Kidney (tissue), 22 donors: Measurements from ENCODE around the gene ANKRD65. TPM values are rescaled to one million over a fixed set of nuclear protein-coding genes. Genes with fewer than 3 reads are reported as not detected.
"Not testable (repeated sequence)": the region's sequence is repeated elsewhere in the genome, so short reads cannot be mapped to it uniquely, and the experiment has no call there.

Source experiments
- DNase-seq, 5 donors: peaks; one replicate each; pipeline ENCODE4 v3.0.0-alpha.2; 2013 to 2020
- FAIRE-seq: peaks from 2 replicates; lab custom pipeline; 2012; peaks lifted over from hg19 to GRCh38; lab: Jason Lieb, UNC
- H3K27ac ChIP-seq, 2 donors: one replicate each; pipeline ENCODE4 v1.7.0; 2013; ENCODE audit warnings: low read depth in 2 of 2, low read length in 2 of 2, inconsistent platforms in 1 of 2
- H3K27me3 ChIP-seq: one replicate; pipeline ENCODE4 v1.7.1; 2013; ENCODE audit warnings: low read length, inconsistent platforms; ENCODE audit not compliant: control insufficient read depth, insufficient read depth
- H3K36me3 ChIP-seq, 3 donors: one replicate each; pipeline versions ENCODE4 v1.7.0 to v1.7.1; 2013; ENCODE audit warnings: low read length in 3 of 3, control low read depth in 1 of 3, inconsistent platforms in 1 of 3; ENCODE audit not compliant: insufficient read depth in 3 of 3, control insufficient read depth in 2 of 3
- H3K4me1 ChIP-seq, 3 donors: one replicate each; pipeline versions ENCODE4 v1.7.0 to v1.7.1; 2013; ENCODE audit warnings: low read length in 3 of 3, inconsistent platforms in 1 of 3, low read depth in 1 of 3; ENCODE audit not compliant: control insufficient read depth in 2 of 3, insufficient read depth in 2 of 3
- H3K4me3 ChIP-seq, 3 donors: one replicate each; pipeline versions ENCODE4 v1.7.0 to v1.8.1; 2013; ENCODE audit warnings: low read length in 3 of 3, control low read depth in 1 of 3, inconsistent platforms in 1 of 3
- H3K9ac ChIP-seq, 3 donors: one replicate each; pipeline versions ENCODE4 v1.7.0 to v1.7.1; 2013; ENCODE audit warnings: low read length in 3 of 3, control low read depth in 1 of 3, inconsistent platforms in 1 of 3
- H3K9me3 ChIP-seq, 3 donors: one replicate each; pipeline versions ENCODE4 v1.7.0 to v1.7.1; 2013; ENCODE audit warnings: low read length in 3 of 3, control low read depth in 1 of 3, inconsistent platforms in 1 of 3; ENCODE audit not compliant: control insufficient read depth in 2 of 3, insufficient read depth in 1 of 3
- CTCF ChIP-seq: IDR thresholded peaks from 3 replicates; pipeline ENCODE4 v1.5.1; 2012; ENCODE audit warnings: mild to moderate bottlenecking, moderate library complexity, borderline replicate concordance; ENCODE audit not compliant: insufficient read depth; ENCODE audit errors: extremely low read depth
- intact Hi-C: fragments of 100-400 bp; cut with DNase I; formaldehyde crosslinking; loops from one replicate; pipeline ENCODE4 v1.11.1; 2022
- long read RNA-seq, 10 donors: library from polyadenylated mRNA in 1 of 10; unstranded in 1 of 10; transcript quantifications; one replicate each; pipeline ENCODE4 v2.0.0 and lab custom pipeline, GENCODE V29; 2021 to 2026
- polyA plus RNA-seq: library from polyadenylated mRNA; stranded (reverse); fragments of 350-450 nt; fragmentation: Illumina TruSeq; extraction: RNeasy Lipid Tissue Mini Kit (QIAGEN cat#74804); gene quantifications from one replicate; pipeline ENCODE4 v1.2.3, GENCODE V29; 2014; ENCODE audit warnings: low read depth, low replicate concordance; ENCODE audit not compliant: insufficient read depth
- total RNA-seq: library from RNA; stranded (reverse); fragmentation: NEBNext Ultra II Directional; extraction: Animal tissue kit (Norgen Biotek cat#: 25700); gene quantifications from one replicate; pipeline ENCODE4 v1.2.1, GENCODE V29; 2021
- donor health status: control.
- donor health status: control.
- donor health status: control.
- donor health status: control.
- donor health status: control.
- donor health status: DM: yes; HTN: yes; CAD: no.
- donor health status: Normal renal cell carcinoma (clear cell type).

Gene ANKRD65
- 5.2 TPM for total RNA-seq
- 7.1 TPM for polyA plus RNA-seq
- long read RNA-seq, donor 1, partial matches to known transcripts, result 0 of 1 reads
- long read RNA-seq, donor 1, other reads (novel, unspliced or antisense), result 0 of 1 reads
- long read RNA-seq, donor 2, partial matches to known transcripts, result 5 of 7 reads
- long read RNA-seq, donor 2, other reads (novel, unspliced or antisense), result 0 of 7 reads
- long read RNA-seq, donor 3, partial matches to known transcripts, result 7 of 10 reads
- long read RNA-seq, donor 3, other reads (novel, unspliced or antisense), result 0 of 10 reads
- long read RNA-seq, donor 4, partial matches to known transcripts, result 0 of 6 reads
- long read RNA-seq, donor 4, other reads (novel, unspliced or antisense), result 0 of 6 reads
- long read RNA-seq, donor 5, result 0 reads
- long read RNA-seq, donor 6, result 0 reads
- long read RNA-seq, donor 7, partial matches to known transcripts, result 14 of 17 reads
- long read RNA-seq, donor 7, other reads (novel, unspliced or antisense), result 3 of 17 reads
- long read RNA-seq, donor 8, partial matches to known transcripts, result 0 of 2 reads
- long read RNA-seq, donor 8, other reads (novel, unspliced or antisense), result 0 of 2 reads
- long read RNA-seq, donor 9, partial matches to known transcripts, result 0 of 1 reads
- long read RNA-seq, donor 9, other reads (novel, unspliced or antisense), result 0 of 1 reads
- long read RNA-seq, donor 10, partial matches to known transcripts, result 0 of 2 reads
- long read RNA-seq, donor 10, other reads (novel, unspliced or antisense), result 0 of 2 reads

- no peak for FAIRE-seq
- no peaks in the 10 kb centered on the region for H3K36me3 ChIP-seq
- peaks cover 0 to 6% (median 0%) of the 10 kb centered on the region in 3 donors for H3K4me1 ChIP-seq
- no peaks in the 10 kb centered on the region for H3K9me3 ChIP-seq
- TF ChIP-seq CTCF, result no peak
- intact Hi-C loops, result no loop called here
- no peaks in the 10 kb centered on the region for H3K27me3 ChIP-seq
- H3K9ac ChIP-seq, result no peak within 1 kb of the TSS
- H3K4me3 ChIP-seq, result no peak within 1 kb of the TSS
- H3K27ac ChIP-seq, result no peak within 1 kb of the TSS
- DNase-seq, result peak in 2 of 5 donors; percentile 60
These were observed at the start of gene ANKRD65 for GRCh38 chr1:1421147-1421906. ANKRD65 (minus strand) TSS chr1:1421276; CDS start chr1:1421005, 271 bp downstream.

GRCh38 chr1:1468196-1468985, 47.3 kb upstream of the ANKRD65 start:
- H3K36me3 ChIP-seq, FAIRE-seq, DNase-seq, H3K4me3 ChIP-seq, intact Hi-C loops, H3K27ac ChIP-seq, H3K9ac ChIP-seq, H3K4me1 ChIP-seq, H3K9me3 ChIP-seq, H3K27me3 ChIP-seq: not testable (repeated sequence)

- H3K27ac ChIP-seq, result no peak overlapping the region
- H3K9ac ChIP-seq, result no peak overlapping the region
- no peaks in the 10 kb centered on the region for H3K36me3 ChIP-seq
- no peak overlapping the region for H3K4me3 ChIP-seq
- H3K27me3 ChIP-seq, result no peaks in the 10 kb centered on the region
- H3K4me1 ChIP-seq, result peaks cover 0 to 7% (median 0%) of the 10 kb centered on the region in 3 donors
- TF ChIP-seq CTCF, result no peak
- FAIRE-seq, result no peak
- DNase-seq, result no peak
- no peaks in the 10 kb centered on the region for H3K9me3 ChIP-seq
- intact Hi-C loops, result no loop called here
These were observed 42.2 kb upstream of the ANKRD65 start for GRCh38 chr1:1463312-1463711.
